ENCODE measurements around the gene RFT1.

DNA sequence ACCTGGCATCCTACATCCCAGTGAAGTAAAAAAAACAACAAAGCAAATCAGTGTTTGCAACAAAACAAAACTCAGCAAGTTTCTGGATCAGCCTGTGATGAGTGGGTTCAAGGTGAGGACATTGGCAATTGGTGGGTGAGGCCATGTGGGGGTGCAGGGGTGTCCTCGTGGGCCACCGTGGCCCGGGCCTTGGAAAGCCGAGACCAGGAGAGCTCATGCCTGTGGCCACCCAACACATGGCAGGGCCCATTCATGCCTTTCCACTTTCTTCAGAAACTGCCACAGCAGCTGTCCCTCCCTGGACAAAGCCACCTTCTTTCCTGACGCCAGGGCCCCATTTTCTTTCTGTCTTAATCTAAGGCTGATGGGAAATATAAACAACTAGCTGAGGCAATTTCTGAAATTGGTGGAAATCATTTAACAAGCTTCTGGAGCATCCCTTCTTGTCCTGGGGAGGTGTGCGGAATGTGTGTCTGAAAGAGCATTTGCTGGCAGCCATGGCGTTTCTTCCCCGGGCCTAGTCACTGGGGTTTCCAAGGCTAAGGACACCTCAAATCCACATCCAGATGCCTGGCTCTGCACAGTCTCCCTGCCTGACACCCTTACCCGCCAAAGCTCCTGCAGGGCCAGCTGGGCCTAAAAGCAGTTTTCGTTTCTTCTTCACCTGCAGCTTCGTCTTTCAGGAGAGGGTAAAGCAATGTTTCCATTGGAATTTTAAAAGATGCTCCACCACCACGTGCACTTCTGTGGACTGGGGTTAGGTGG, 50.3 kb downstream of the RFT1 start:
- no peak for TF ChIP-seq SP1 (IDR thresholded peaks at IDR 0.05)
- no peak for TF ChIP-seq FOXK2 (IDR thresholded peaks at IDR 0.05)
- TF ChIP-seq HDGF (IDR thresholded peaks at IDR 0.05; ENCODE audit: borderline replicate concordance) = no peak
- TF ChIP-seq, protein P1, sequence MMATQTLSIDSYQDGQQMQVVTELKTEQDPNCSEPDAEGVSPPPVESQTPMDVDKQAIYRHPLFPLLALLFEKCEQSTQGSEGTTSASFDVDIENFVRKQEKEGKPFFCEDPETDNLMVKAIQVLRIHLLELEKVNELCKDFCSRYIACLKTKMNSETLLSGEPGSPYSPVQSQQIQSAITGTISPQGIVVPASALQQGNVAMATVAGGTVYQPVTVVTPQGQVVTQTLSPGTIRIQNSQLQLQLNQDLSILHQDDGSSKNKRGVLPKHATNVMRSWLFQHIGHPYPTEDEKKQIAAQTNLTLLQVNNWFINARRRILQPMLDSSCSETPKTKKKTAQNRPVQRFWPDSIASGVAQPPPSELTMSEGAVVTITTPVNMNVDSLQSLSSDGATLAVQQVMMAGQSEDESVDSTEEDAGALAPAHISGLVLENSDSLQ (IDR thresholded peaks at IDR 0.05) = no peak
- TF ChIP-seq SUZ12 (IDR thresholded peaks at IDR 0.05) = no peak
- no peak for TF ChIP-seq ZNF384 (IDR thresholded peaks at IDR 0.05)
- TF ChIP-seq ELF4 (IDR thresholded peaks at IDR 0.05) = no peak
- TF ChIP-seq TARDBP (IDR thresholded peaks at IDR 0.05) = no peak
- TF ChIP-seq FOXA1 (IDR thresholded peaks at IDR 0.05) = no peak
- no peak for TF ChIP-seq BHLHE40 (IDR thresholded peaks at IDR 0.05; ENCODE audit: borderline replicate concordance)
- no peak for TF ChIP-seq LEF1 (IDR thresholded peaks at IDR 0.05; ENCODE audit: borderline replicate concordance)
- no peak for TF ChIP-seq CTBP1 (IDR thresholded peaks at IDR 0.05; ENCODE audit: borderline replicate concordance)
- TF ChIP-seq FOXM1 (IDR thresholded peaks at IDR 0.05; ENCODE audit: borderline replicate concordance) = no peak
